NCI-H510A treated with DMSO at 0.1 percent for 48 hours (cell line): ENCODE results near the gene TRDN.
"Not testable (repeated sequence)": the region's sequence is repeated elsewhere in the genome, so short reads cannot be mapped to it uniquely, and the experiment has no call there.

Source experiments
- DNase-seq: peaks from one replicate; lab custom pipeline; 2025; lab: John Stamatoyannopoulos, UW

The TRDN gene

DNA sequence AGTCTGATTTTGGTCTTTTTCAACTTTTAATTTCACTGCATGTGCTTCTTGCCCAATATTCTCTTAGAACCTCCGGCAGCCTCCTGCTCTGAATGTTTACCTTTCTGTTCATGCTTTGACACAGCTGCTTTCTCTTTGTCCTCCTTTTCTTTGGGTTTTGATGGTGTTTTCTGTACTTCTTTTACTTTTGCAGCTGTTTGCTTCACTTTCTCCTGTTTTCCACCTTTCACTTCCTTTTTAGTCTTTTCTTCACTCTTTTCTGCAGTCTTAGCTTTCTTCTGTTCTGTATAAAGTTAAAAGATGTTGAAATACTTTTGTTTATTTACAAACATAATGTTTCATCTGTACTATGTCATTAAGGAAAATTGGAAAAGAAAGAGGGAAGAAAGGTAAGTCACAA is 133.1 kb downstream of the TRDN start:
- no peak for DNase-seq

DNA sequence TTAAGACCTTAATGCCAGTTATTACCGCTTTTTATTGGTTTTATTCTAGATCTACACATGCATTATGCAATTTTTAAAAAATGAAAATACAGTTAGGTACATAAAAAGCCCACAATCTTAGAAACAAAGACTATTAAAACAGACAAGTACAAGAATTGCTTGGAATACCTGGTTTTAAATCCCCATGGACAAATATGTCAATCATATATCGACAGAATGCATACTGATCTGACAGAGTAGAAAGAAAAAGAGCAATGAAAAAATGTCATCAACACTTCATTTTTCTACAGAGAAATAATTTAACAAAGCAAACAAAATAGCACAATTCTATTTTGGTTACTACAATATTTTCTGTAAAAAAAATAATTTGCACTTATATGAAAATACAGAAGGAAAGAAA is 139.7 kb downstream of the TRDN start:
- no peak for DNase-seq

- no peak for DNase-seq
Observed at GRCh38 chr6:123489589-123489988, 147.2 kb downstream of the TRDN start.

DNA sequence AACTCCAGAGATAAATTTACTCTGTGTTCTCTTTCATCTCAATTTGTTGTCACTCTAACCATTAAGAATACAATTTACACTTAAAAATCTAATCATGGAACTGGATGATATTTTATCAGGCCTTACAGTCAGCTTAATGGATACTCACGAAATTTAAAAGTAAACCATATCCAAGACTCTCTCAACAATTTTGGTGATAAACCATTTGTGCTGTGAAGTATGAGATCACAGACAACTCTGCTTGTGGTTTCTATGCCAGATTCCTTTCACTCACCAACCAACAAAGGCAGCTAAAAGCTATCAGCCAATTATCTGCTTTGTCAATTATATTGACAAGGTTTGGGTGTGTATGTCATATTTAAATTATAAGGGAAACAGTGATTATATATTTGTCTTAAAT is 155.8 kb downstream of the TRDN start:
- DNase-seq: no peak

DNA sequence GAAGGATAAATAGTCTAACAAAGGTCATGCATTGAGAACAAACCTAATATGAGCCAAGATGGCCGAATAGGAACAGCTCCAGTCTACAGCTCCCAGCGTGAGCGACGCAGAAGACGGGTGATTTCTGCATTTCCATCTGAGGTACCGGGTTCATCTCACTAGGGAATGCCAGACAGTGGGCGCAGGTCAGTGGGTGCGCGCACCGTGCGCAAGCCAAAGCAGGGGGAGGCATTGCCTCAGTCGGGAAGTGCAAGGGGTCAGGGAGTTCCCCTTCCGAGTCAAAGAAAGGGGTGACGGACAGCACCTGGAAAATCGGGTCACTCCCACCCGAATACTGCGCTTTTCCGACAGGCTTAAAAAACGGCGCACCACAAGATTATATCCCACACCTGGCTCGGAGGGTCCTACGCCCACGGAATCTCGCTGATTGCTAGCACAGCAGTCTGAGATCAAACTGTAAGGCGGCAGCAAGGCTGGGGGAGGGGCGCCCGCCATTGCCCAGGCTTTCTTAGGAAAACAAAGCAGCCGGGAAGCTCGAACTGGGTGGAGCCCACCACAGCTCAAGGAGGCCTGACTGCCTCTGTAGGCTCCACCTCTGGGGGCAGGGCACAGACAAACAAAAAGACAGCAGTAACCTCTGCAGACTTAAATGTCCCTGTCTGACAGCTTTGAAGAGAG is 164.6 kb downstream of the TRDN start:
- DNase-seq: not testable (repeated sequence)

DNA sequence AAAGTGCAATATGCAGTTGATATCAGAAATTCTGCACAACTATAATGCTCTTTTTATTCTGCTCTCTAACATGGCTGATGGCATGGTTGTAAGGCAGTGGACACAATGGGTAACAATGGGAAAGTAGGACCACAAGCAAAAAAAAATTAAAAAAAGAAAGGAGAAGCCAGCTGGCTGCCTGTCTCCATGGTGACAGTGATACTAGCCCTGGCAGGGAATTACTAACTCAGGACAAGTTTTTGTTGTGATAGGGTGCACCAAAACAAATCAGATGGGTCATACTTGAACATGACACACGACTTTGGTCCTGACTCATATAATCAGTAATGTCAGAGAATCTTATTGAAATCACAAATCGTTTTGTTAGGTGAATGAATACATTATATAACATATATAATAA is 169.4 kb downstream of the TRDN start:
- no peak for DNase-seq

DNA sequence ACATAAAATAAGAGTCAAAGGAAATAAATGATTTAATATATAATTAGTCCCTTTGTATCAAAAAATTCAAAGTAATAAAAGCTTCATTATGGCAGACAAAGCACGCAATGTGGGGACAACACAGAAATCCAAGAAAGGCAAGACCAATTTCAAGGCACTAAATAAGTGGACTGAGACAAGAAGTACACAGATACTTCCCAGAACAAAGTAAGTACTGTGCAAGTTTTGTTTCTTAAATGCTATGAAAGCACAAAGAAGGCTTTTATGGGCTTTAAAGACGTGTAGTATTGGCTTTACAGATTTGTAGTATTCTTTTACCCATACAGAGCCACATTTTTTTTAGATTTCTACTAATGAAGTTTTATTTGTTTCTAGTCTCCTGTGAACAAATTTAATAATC is 174.6 kb downstream of the TRDN start:
- DNase-seq: no peak

DNA sequence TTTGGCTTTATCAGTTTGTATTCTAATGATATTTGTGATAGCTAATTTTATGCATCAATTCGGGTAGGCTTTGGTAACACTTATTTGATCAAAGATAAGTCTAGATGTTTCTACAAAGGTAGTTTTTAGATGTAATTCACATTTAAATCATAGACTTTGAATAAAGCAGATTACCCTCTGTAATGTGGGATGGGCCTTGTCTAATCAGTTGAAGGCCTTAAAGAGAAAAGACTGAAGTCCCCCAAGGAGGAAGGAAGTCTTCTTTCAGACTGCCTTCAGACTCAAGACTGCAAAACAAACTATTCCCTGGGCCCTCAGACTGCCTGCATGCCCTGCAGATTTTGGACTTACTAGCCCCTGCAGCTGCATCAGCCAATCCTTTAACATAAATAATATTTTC is 178.5 kb downstream of the TRDN start:
- no peak for DNase-seq

DNA sequence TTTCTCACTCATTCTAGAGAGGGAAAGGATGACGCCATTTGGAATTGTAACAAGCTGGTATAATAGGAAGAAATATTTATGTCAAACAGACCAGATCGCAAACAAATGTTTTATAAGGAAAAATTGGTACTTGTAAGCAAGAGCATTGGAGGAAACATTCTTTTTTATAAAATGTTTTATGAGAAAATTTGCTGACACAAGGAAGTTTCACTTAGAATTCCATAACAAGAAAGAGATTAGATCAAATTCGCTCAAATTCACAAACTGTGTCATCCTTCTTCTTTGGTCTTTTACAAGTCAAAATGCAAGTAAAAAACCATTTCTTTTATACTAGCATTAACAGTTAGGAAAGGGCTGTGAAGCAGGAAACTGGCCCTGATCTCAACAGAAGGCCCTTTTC is 179.9 kb downstream of the TRDN start:
- DNase-seq: no peak

- no peak for DNase-seq
Observed at GRCh38 chr6:123454448-123454847, 182.3 kb downstream of the TRDN start.

DNA sequence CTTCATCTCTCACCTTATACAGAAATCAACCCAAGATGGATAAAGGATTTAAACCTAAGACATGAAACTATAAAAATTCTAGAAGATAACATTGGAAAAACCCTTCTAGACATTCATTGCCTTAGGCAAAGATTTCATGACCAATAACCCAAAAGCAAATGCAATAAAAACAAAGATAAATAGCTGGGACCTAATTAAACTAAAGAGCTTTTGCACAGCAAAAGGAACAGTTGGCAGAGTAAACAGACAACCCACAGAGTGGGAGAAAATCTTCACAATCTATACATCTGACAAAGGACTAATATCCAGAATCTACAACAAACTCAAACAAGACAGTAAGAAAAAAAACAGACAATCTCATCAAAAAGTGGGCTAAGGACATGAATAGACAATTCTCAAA is 183.7 kb downstream of the TRDN start:
- not testable (repeated sequence) for DNase-seq

- DNase-seq: no peak
Observed at GRCh38 chr6:123448306-123448884, 188.4 kb downstream of the TRDN start.

GRCh38 chr6:123447315-123447937 is 189.3 kb downstream of the TRDN start:
- no peak for DNase-seq

DNA sequence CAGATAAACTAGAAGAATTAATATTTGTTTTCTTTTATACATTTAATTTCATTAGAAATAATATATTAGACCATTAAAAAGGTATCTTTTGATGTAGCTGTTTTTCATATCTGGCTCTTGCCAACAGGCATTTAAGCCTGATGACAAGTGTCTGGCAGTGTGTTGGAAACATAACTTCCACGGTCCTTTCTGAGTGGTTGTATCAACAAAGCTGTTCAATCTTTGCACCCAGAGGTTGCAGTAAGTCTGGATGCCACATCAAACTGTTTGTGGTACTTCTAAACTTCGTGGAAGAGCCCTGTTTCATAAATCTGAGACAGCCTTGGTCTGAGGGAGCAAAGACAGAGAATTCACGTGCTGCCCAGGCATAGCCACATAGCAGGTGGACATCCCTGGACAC is 197.4 kb downstream of the TRDN start:
- DNase-seq: no peak

GRCh38 chr6:123434186-123434585 is 202.6 kb downstream of the TRDN start:
- DNase-seq: no peak

DNA sequence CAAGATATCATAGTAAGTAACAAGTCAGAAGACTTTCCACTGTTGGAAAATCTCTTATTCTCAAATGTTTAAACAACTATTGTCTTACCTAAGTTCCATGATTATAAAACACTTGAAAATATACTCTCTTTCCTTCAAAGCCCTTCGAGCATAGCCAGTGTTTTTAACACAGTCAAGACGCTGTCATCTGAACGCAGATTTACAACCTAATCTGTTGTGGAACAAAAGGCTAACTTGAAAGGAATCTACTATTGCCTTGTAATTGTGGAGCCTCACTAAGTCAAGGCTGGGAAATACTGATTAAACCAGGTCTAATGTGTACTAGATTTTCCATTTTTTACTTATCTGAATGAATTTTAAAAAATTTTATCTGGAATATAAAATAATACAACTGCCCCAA is 205.8 kb downstream of the TRDN start:
- DNase-seq: no peak

DNA sequence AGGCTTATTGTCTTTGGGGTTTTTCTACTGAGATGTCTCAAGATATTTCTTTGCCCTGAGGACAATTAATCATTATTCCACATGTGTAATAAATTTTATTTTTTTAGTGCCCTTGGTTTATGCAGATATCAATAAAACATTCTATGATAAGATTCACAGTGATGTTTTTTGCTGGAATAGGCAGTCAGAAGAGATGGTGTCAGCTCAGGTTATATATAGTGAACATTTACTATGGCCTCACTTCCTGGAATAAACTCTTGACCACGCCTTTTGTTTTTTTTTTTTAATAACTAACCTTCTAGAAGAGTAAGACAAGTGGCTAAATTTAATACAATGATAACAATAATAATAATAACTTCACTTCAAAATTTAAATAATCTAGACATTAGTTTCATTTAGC is 209.7 kb downstream of the TRDN start:
- DNase-seq: no peak

GRCh38 chr6:123423130-123423529 is 213.6 kb downstream of the TRDN start:
- no peak for DNase-seq

DNA sequence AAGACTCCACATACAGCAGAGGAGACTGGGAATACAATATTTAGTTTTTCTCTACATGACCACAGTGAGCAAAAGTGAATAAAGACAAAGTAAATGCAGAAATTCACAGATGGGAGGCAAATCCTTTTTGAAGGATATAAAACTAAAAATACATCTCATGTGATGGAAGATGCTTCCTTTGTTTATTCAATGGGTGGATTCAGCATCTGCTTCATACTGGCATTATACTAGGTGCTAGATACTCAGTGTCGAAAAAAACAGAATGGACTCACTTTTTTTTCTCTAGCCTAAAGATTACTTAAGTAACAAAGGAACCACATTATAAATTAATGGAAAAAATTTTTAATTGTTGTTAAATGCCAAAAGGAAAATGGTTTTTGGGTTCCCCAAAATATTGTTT is 216.2 kb downstream of the TRDN start:
- no peak for DNase-seq

DNA sequence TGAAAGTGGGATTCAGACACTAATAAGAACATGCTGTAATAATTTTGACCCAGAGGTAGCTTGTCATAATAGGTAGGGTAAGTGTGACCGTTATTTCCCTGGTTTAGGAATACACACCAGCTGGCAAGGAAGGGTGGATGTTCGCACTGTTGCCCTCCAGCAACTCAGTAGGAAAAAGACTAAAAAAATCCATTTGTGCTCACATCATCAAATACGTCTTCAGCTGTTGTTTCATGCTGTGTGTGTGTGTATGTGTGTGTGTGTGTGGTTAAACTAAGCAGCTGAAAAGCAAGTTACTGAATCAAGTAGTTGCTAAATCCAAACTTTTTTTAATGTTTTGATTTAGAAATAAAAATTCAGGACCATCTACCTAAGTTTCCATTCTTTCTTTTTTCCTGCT is 218.7 kb downstream of the TRDN start:
- DNase-seq: no peak

DNA sequence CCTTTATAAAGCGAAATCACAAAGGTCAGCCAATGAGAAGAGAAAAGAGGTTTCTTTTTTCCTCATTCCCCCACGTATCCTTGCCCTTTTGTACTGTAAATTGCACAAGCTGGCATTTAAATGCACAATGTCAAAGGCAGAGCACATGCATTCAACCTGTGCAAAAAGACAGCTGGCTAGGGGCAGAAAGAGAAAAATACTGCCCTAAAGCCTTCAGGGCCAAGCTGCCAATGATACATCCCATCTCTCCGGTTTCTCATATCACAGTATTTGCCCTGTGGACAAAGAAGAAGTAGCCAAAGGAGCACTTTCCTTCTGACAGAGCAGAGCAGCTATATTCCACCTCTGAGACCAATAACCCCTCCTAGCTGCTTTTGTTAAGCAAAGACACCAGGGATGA is 219.2 kb downstream of the TRDN start:
- no peak for DNase-seq

GRCh38 chr6:123415844-123416468 is 220.8 kb downstream of the TRDN start:
- peak; percentile 46 for DNase-seq

- no peak for DNase-seq
Observed at GRCh38 chr6:123404975-123405374, 231.8 kb downstream of the TRDN start.
